ENCODE data around the gene RPL35. TPM values are rescaled to one million over a fixed set of nuclear protein-coding genes. Genes with fewer than 3 reads are reported as not detected.
A peak's percentile ranks its signal among the peaks of the same experiment; 100 is the strongest.

The RPL35 gene
- total and polyA plus RNA-seq, 2 of the 8 experiments (the other 6 are each of a cell fraction or from before 2014, with no cell fraction given): 1,831 to 2,448 TPM

- Histone ChIP-seq H3K27ac (ENCODE audit: low read depth, low read length) (no peak within 1 kb of the TSS), H4K5ac (ENCODE audit: insufficient read length, low read depth, low read length) (no peak within 1 kb of the TSS), H4K8ac (ENCODE audit: extremely low read depth, insufficient read depth, low read length) (peak within 1 kb of the TSS; percentile 59; the same call in 1 of the 2 replicates), H3K14ac (ENCODE audit: insufficient read length) (no peak within 1 kb of the TSS), H2BK120ac (replicated peaks; ENCODE audit: low read depth, low read length) (no peak within 1 kb of the TSS), H2AFZ (ENCODE audit: low read length) (peak within 1 kb of the TSS; percentile 87; the same call in 1 of the 2 replicates), H3K4me2 (ENCODE audit: insufficient read depth in 1 of 2, low read depth in 2 of 2, low read length in 2 of 2) (peak within 1 kb of the TSS; percentile 4 to 88; a peak in 3 of 4 replicates), H3K79me1 (ENCODE audit: low read depth, low read length) (no peaks in the 10 kb centered on the region), H3K18ac (ENCODE audit: extremely low read depth, low read length) (no peak within 1 kb of the TSS; the same call in 1 of the 2 replicates), H3K23ac (ENCODE audit: insufficient read length) (no peak within 1 kb of the TSS), H3K9me3 (ENCODE audit: insufficient read depth in 2 of 2, low read depth in 1 of 2, low read length in 1 of 2) (no peaks in the 10 kb centered on the region), H2BK20ac (ENCODE audit: low read length) (0 out of 2 replicates have a peak within 1 kb of the TSS, but pooled peaks have one; percentile 80), H3K79me2 (ENCODE audit: control insufficient read depth in 1 of 2, insufficient read depth in 2 of 2, low read length in 2 of 2) (no peaks in the 10 kb centered on the region), H3K4me1 (replicated peaks in 1 of 4; ENCODE audit: control insufficient read depth in 3 of 4, insufficient read depth in 4 of 4, low read length in 3 of 4) (0 out of 7 replicates have a peak, but pooled peaks cover 0 to 3% (median under 1%) of the 10 kb centered on the region in 4 experiments), H3K56ac (replicated peaks; ENCODE audit: insufficient read length, low read depth, low read length) (no peak within 1 kb of the TSS), H3K9ac (replicated peaks in 1 of 4; ENCODE audit: extremely low read depth in 1 of 4, low read depth in 3 of 4, low read length in 3 of 4) (peak within 1 kb of the TSS in 1 of 4 experiments; percentile 16; a peak in 2 of 7 replicates), H2AK5ac (ENCODE audit: low read depth, low read length) (no peak within 1 kb of the TSS), H4K91ac (replicated peaks; ENCODE audit: insufficient read length, low read length) (peak within 1 kb of the TSS; percentile 29), H2BK15ac (ENCODE audit: low read length) (peak within 1 kb of the TSS; percentile 46; the same call in 1 of the 2 replicates), H3K4me3 (ENCODE audit: extremely low read depth in 1 of 4, insufficient read depth in 2 of 4, low read depth in 3 of 4, low read length in 4 of 4) (peak within 1 kb of the TSS; percentile 25 to 61 (median 48)), H3K23me2 (ENCODE audit: low read depth, low read length) (no peaks in the 10 kb centered on the region; the same call in 1 of the 2 replicates), H3K4ac (replicated peaks; ENCODE audit: insufficient read length, low read depth, low read length) (no peak within 1 kb of the TSS), H2BK12ac (ENCODE audit: low read depth, low read length) (peak within 1 kb of the TSS; percentile 50; the same call in 1 of the 2 replicates), H4K20me1 (replicated peaks in 1 of 2; ENCODE audit: control insufficient read depth in 1 of 2, insufficient read depth in 2 of 2, low read length in 2 of 2) (peaks cover 11 to 17% of the 10 kb centered on the region in 2 experiments), H3K27me3 (replicated peaks in 1 of 4; ENCODE audit: control insufficient read depth in 3 of 4, extremely low read depth in 1 of 4, insufficient read depth in 3 of 4, low read length in 3 of 4) (no peaks in the 10 kb centered on the region), H2BK5ac (ENCODE audit: low read depth, low read length) (no peak within 1 kb of the TSS; the same call in 1 of the 2 replicates), H3K36me3 (ENCODE audit: control insufficient read depth in 2 of 4, insufficient read depth in 4 of 4, low read length in 3 of 4) (peaks cover 9 to 14% (median 10%) of the 10 kb centered on the region in 4 experiments)
- 5% methylated on average over 42 of the region's 51 CpGs; no CpG with 5 or more reads in 1 of the 2 experiments for WGBS, 2 experiments (ENCODE audit: extremely low coverage in 1 of 2, insufficient coverage in 1 of 2, insufficient read length in 1 of 2, insufficient replicate concordance in 2 of 2, low coverage in 1 of 2, low lambda C conversion rate in 2 of 2, missing lambda C conversion rate in 1 of 2)
- ChIA-PET POLR2A (ENCODE audit: partially characterized antibody) (interaction anchor here (0.7 to 25.5 kb wide), 13 partner anchors 8 to 78 kb away, joined by 3 to 573 read pairs (median 4); partner anchors contain the start of genes ARPC5L, NR6A1, OLFML2A and RPL35), CTCF (ENCODE audit: partially characterized antibody) (interaction anchor here (0.6 to 42.1 kb wide), 52 partner anchors 9 to 503 kb away, joined by 3 to 1529 read pairs (median 5); partner anchors contain the start of genes ARPC5L, GAPVD1, NR6A1 and OLFML2A)
- DNase-seq (ENCODE audit: low read depth in 1 of 2, low spot score in 2 of 2): peak in 1 of 2 experiments; percentile 92
- no peak for FAIRE-seq
- TF ChIP-seq KDM4A (IDR thresholded peaks at IDR 0.05; ENCODE audit: low read depth, low read length, severe bottlenecking) (peak; percentile 73), EGR1 (IDR thresholded peaks at IDR 0.05; ENCODE audit: borderline replicate concordance, low read depth, low read length) (no peak), EZH2 (IDR thresholded peaks at IDR 0.05; ENCODE audit: low read depth, low read length, severe bottlenecking) (no peak), CREB1 (IDR thresholded peaks at IDR 0.05) (peak; percentile 39; the same call in 1 of the 2 replicates), CTCF (IDR thresholded peaks at IDR 0.05; ENCODE audit: control extremely low read depth in 1 of 3, insufficient read depth in 1 of 3, low read depth in 1 of 3, low read length in 3 of 3) (peak in 2 of 3 experiments; percentile 73 to 91; a peak in 3 of 4 replicates), TBP (IDR thresholded peaks at IDR 0.05; ENCODE audit: low read depth, low read length) (peak; percentile 35; the same call in 1 of the 2 replicates), MAX (IDR thresholded peaks at IDR 0.05) (peak; percentile 87)
These were observed 8.8 kb downstream of the RPL35 start, which contains the start of gene WDR38 for GRCh38 chr9:124852829-124853531. WDR38 (plus strand) TSS chr9:124853460; CDS start chr9:124853532, 72 bp downstream.
